Lung microvascular endothelial cell (primary cell): ENCODE results near the gene MAP1A. TPM values are rescaled to one million over a fixed set of nuclear protein-coding genes. Genes with fewer than 3 reads are reported as not detected.

Experiments used
- DNase-seq, 2 donors: peaks; one replicate each; pipeline versions ENCODE4 v3.0.0 to v3.0.0-alpha.2; 2010; ENCODE audit warnings: low read depth in 2 of 2
- total RNA-seq: library from RNA; depleted of rRNA; stranded (reverse); fragments of >200 nt; gene quantifications from 2 replicates; pipeline ENCODE4 v1.2.1, GENCODE V29; 2014

Gene MAP1A
- total RNA-seq, 1 donor from 2014 or later = 0.20 TPM

- peak; percentile 99 for DNase-seq
Measured at GRCh38 chr15:43510200-43511011, 7.0 kb upstream of the MAP1A start.

- DNase-seq = peak; percentile 25 to 37
Measured at GRCh38 chr15:43511012-43511885, 6.2 kb upstream of the MAP1A start.

- DNase-seq = peak in 1 of 2 donors; percentile 71
Measured at GRCh38 chr15:43513550-43513949, 3.9 kb upstream of the MAP1A start.

- peak; percentile 32 to 36 for DNase-seq
Measured at GRCh38 chr15:43514241-43515057, 3.0 kb upstream of the MAP1A start.

GRCh38 chr15:43515741-43516140, 1.7 kb upstream of the MAP1A start:
- no peak for DNase-seq

- no peak for DNase-seq
Measured at GRCh38 chr15:43516185-43516584, 1.2 kb upstream of the MAP1A start.

GRCh38 chr15:43516801-43517353, 531 bp upstream of the MAP1A start:
- no peak for DNase-seq

- DNase-seq = peak; percentile 25 to 36
Measured at GRCh38 chr15:43518197-43518761, 871 bp downstream of the MAP1A start.

GRCh38 chr15:43519196-43519595, 1.8 kb downstream of the MAP1A start:
- DNase-seq = no peak

GRCh38 chr15:43520138-43520537, 2.7 kb downstream of the MAP1A start:
- DNase-seq = no peak

GRCh38 chr15:43521419-43521818, 4.0 kb downstream of the MAP1A start:
- no peak for DNase-seq

- no peak for DNase-seq
Measured at GRCh38 chr15:43522247-43522646, 4.8 kb downstream of the MAP1A start.

- no peak for DNase-seq
Measured at GRCh38 chr15:43523646-43524045, 6.2 kb downstream of the MAP1A start.

GRCh38 chr15:43524254-43524845, 6.9 kb downstream of the MAP1A start:
- DNase-seq = no peak

GRCh38 chr15:43525131-43525530, 7.7 kb downstream of the MAP1A start:
- DNase-seq = no peak

GRCh38 chr15:43526261-43526930, 9.0 kb downstream of the MAP1A start:
- no peak for DNase-seq

GRCh38 chr15:43527016-43527801, 9.8 kb downstream of the MAP1A start:
- no peak for DNase-seq

GRCh38 chr15:43527802-43528541, 10.6 kb downstream of the MAP1A start:
- DNase-seq = no peak
